ENCODE results near the gene SERPINC1. TPM values are rescaled to one million over a fixed set of nuclear protein-coding genes. Genes with fewer than 3 reads are reported as not detected.

SERPINC1 gene
- total and polyA plus RNA-seq, 2 of the 13 experiments (the other 11 are each of a cell fraction or from before 2014, with no cell fraction given) = 142 to 205 TPM

GRCh38 chr1:173867753-173868265 is 49.3 kb downstream of the SERPINC1 start, which contains the start of gene GAS5 (continued):
- TF ChIP-seq HNF4G (IDR thresholded peaks at IDR 0.05; ENCODE audit: borderline replicate concordance, low read depth, low read length) (no peak), HNF4G (CRISPR knock-in tag; IDR thresholded peaks at IDR 0.05; ENCODE audit: borderline replicate concordance, low read depth) (no peak), SNAI1 (CRISPR knock-in tag; IDR thresholded peaks at IDR 0.05; ENCODE audit: borderline replicate concordance) (no peak), E2F2 (CRISPR knock-in tag; IDR thresholded peaks at IDR 0.05; ENCODE audit: borderline replicate concordance) (no peak), ESRRA (CRISPR knock-in tag; IDR thresholded peaks at IDR 0.05; ENCODE audit: low read depth) (0 out of 2 replicates have a peak, but pooled peaks have one; percentile 6), POLR2AphosphoS2 (IDR thresholded peaks at IDR 0.05; ENCODE audit: low read depth, low read length) (peak; percentile 92), ZFP82 (CRISPR knock-in tag; IDR thresholded peaks at IDR 0.05; ENCODE audit: borderline replicate concordance) (0 out of 2 replicates have a peak, but pooled peaks have one; percentile 5), ZNF619 (CRISPR knock-in tag; IDR thresholded peaks at IDR 0.05) (no peak; the same call in none of the 2 replicates), WIZ (CRISPR knock-in tag; IDR thresholded peaks at IDR 0.05) (no peak), SALL1 (CRISPR knock-in tag; IDR thresholded peaks at IDR 0.05) (peak; percentile 45; the same call in 1 of the 2 replicates), ZNF660 (CRISPR knock-in tag; IDR thresholded peaks at IDR 0.05; ENCODE audit: borderline replicate concordance, low read depth) (no peak), ARID5B (CRISPR knock-in tag; IDR thresholded peaks at IDR 0.05) (no peak), DR1 (CRISPR knock-in tag; IDR thresholded peaks at IDR 0.05) (peak; percentile 95), ZNF282 (IDR thresholded peaks at IDR 0.05; ENCODE audit: partially characterized antibody) (no peak), SMYD3 (CRISPR knock-in tag; IDR thresholded peaks at IDR 0.05) (peak; percentile 71; the same call in 1 of the 2 replicates), ZNF280D (CRISPR knock-in tag; IDR thresholded peaks at IDR 0.05) (peak; percentile 60), PLSCR1 (CRISPR knock-in tag; IDR thresholded peaks at IDR 0.05; ENCODE audit: borderline replicate concordance) (no peak), MAZ (IDR thresholded peaks at IDR 0.05; ENCODE audit: borderline replicate concordance, low read depth, low read length) (peak; percentile 89; the same call in 1 of the 2 replicates), MAZ (CRISPR knock-in tag; IDR thresholded peaks at IDR 0.05; ENCODE audit: low read depth) (no peak), ZFP41 (CRISPR knock-in tag; IDR thresholded peaks at IDR 0.05; ENCODE audit: borderline replicate concordance) (no peak), ONECUT2 (CRISPR knock-in tag; IDR thresholded peaks at IDR 0.05) (peak; percentile 25; the same call in 1 of the 2 replicates)

Data from HepG2 (cell line).